Fibroblast of pulmonary artery (primary cell): ENCODE results near the gene TGFB1.
"Not testable (repeated sequence)": the region's sequence is repeated elsewhere in the genome, so short reads cannot be mapped to it uniquely, and the experiment has no call there.

Experiments
- DNase-seq: peaks from one replicate; pipeline ENCODE4 v3.0.0-alpha.2; 2010; ENCODE audit warnings: low read depth
- H3K4me3 ChIP-seq: replicated peaks from 2 replicates; pipeline ENCODE4 v1.5.1; 2011; ENCODE audit warnings: low read depth, mild to moderate bottlenecking, control low read depth, low read length, moderate library complexity
- CTCF ChIP-seq: IDR thresholded peaks from 2 replicates; pipeline ENCODE4 v1.5.1; 2011; ENCODE audit warnings: mild to moderate bottlenecking, control low read depth, low read length, inconsistent platforms; ENCODE audit errors: missing control alignments

Gene TGFB1

GRCh38 chr19:41296433-41296871 lies 57.3 kb downstream of the TGFB1 start:
- no peak for TF ChIP-seq CTCF
- no peak for DNase-seq
- H3K4me3 ChIP-seq: no peak overlapping the region

GRCh38 chr19:41295499-41295898 lies 58.2 kb downstream of the TGFB1 start:
- TF ChIP-seq CTCF: no peak
- DNase-seq: no peak
- H3K4me3 ChIP-seq: no peak overlapping the region

- no peak for TF ChIP-seq CTCF
- DNase-seq: no peak
- H3K4me3 ChIP-seq: no peak overlapping the region
Observed at GRCh38 chr19:41294393-41294792, 59.3 kb downstream of the TGFB1 start.

GRCh38 chr19:41289814-41290213 lies 63.9 kb downstream of the TGFB1 start:
- DNase-seq, H3K4me3 ChIP-seq: not testable (repeated sequence)

- H3K4me3 ChIP-seq: no peak overlapping the region
- no peak for DNase-seq
- TF ChIP-seq CTCF: no peak
Observed at GRCh38 chr19:41288673-41289530, 64.8 kb downstream of the TGFB1 start.
